ENCODE results near the gene GNPAT.
"Not testable (repeated sequence)": the region's sequence is repeated elsewhere in the genome, so short reads cannot be mapped to it uniquely, and the experiment has no call there.

GNPAT gene

GRCh38 chr1:231240883-231241735, at the start of gene GNPAT:
TSS of gene GNPAT (plus strand) at chr1:231241212. CDS start at chr1:231241379, 167 bp downstream.
- DNase-seq = peak; percentile 95

GRCh38 chr1:231192620-231193163, 48.3 kb upstream of the GNPAT start:
- DNase-seq = peak; percentile 78

DNA sequence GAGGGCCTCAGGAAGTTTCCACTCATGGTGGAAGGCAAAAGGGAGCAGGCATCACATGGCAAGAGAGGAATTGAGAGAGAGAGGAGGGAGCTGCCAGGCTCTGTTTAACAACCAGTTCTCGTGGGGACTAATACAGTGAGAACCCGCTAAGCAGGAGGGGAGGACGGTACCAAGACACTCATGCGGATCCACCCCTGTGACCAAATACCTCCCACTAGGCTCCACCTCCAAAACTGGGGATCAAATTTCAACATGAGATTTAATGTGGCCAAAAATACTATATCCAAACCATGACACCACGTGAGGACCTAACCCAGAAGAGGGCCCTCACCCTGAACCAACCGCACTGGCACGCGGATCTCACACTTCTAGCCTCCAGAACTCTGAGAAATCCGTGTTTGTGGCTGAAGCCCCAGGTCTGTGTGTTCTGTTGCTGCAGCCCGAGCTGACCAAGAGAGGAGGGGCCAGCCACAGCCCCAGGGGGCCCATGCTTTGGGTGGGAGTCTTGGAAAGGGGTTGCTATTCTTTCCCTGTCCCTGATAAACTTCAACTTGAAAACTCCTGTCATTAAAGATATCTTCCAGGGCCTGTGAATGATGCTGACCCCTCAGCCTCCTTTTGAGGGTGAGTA, 47.2 kb upstream of the GNPAT start:
- DNase-seq = no peak

- no peak for DNase-seq
Measured at GRCh38 chr1:231194476-231194842, 46.6 kb upstream of the GNPAT start.

- DNase-seq = no peak
Measured at GRCh38 chr1:231194843-231195516, 46.0 kb upstream of the GNPAT start.

DNA sequence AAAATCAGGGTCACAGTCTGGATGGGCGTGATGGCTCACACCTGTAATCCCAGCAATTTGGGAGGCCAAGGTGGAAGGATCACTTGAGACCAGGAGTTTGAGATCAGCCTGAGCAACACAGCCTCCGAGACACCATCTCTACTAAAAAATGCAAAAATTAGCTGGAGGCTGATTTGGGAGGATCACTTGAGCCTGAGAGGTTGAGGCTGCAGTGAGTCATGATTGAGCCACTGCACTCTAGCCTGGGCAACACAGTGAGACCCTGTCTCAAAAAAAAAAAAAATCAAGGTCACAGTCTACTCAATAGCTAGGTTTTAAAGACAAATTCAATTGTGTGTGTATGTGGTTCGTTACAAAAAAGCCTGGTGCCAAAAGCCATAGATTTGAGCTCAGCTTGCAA, 44.7 kb upstream of the GNPAT start:
- DNase-seq = no peak

DNA sequence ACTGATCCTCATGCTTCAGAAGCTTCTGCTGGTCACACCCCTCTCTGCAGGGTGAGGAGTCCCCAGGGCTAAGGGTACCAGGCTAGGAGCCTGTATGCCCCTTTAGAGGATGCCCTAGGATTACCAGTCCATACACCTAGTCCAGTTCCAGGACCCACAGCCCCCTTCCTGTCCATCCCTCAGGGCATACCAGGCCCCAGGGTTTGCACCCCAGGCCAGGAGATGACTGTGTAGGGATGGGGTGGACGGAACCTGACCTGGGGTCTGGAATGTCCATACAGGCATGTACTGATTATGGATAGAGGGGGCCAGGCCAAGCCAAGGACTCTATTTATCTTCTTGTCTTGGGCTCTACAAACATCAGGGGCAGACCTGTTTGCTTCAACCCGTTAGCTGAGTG, 44.3 kb upstream of the GNPAT start:
- no peak for DNase-seq

- no peak for DNase-seq
Measured at GRCh38 chr1:231199868-231200267, 41.1 kb upstream of the GNPAT start.

- DNase-seq = no peak
Measured at GRCh38 chr1:231200388-231201031, 40.5 kb upstream of the GNPAT start.

GRCh38 chr1:231201375-231201978, 39.5 kb upstream of the GNPAT start:
- DNase-seq = no peak

DNA sequence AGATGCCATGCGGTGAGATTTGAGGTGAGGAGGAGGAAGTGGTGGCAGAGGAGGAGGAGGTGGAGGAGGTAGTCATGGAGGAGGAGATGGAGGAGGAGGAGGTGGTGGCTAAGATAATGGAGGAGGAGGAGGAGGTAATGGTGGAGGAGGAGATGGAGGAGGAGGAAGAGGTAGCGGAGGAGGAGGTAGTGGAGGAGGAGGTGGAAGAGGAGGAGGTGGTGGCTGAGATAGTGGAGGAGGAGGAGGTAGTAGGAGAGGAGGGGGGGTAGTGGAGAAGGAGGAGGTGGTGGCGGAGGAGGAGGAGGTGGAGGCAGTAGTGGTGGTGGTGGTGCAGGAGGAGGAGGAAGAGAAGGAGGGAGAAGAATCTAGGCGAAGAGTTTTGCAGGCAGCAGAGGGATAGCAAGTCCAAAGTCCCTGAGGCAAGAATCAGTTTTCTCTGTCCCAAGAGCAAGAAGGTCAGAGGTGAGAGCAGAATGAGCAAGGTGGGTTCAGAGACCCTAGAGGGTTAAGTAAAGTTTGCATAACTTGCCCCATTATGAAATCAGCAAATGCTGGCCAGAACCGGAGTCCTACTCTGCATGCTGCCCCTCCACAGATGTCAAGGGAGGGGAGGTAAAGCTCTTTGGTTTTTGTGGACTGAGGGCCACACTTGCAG, 38.9 kb upstream of the GNPAT start:
- DNase-seq = no peak

GRCh38 chr1:231203259-231204057, 37.6 kb upstream of the GNPAT start:
- no peak for DNase-seq

DNA sequence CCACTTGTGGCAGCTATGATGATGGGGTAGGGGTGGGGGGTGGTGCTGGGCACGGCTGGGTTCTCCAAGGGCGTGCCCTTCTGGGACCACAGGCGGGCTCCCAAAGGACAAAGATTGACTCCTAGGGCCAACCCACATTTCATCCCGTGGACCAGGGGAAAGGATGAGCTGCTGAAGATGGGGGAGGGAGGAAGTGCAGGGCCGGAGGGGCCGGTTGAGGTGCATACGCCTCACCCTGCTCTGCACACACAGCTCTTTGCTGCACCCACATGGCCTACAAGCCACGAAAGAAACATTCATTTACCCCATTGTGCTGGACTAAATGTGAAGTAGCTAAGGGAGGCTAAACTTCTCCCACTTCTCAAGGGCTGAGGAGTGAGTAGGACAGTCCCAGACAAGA, 34.2 kb upstream of the GNPAT start:
- no peak for DNase-seq

DNA sequence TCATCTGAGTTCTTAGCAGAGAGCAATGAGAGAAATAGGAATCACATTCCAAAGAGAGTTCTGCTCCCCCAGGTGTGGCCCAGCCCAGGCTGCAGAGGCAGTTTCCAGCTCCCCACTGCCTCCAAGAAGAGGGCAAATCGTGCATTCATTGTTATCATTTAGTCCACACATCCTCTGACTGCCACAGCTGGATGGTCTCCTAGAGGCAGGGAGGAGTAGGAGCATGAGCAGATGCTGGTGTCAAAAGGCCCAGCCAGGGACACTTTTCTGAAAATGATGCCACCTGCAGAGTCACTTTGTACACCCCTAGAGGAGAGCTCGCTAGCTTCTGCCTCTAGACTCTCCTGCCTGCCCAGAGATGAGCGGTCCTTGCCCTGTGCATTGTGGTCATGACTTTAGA, 33.6 kb upstream of the GNPAT start:
- DNase-seq = no peak

- no peak for DNase-seq
Measured at GRCh38 chr1:231208980-231209379, 32.0 kb upstream of the GNPAT start.

DNA sequence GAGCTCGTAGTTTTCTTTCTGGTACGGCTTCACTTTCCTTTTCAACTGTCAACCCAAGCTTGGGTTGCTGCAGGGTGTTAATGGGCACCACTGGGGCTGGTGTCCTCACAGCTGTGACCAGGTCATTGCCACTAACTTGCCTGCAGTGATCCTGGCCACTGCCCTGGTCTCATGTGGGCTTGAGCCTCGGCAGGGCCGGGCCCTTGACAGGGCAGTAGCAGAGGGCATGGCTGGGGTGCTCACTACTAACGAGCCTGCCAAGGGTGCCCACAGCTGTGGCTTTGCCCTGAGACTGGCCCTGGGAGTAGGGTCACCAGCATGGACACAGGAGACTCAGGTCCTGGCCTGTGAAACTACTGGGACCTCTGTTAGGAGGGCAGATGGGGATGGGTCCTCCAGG, 31.5 kb upstream of the GNPAT start:
- DNase-seq = no peak

DNA sequence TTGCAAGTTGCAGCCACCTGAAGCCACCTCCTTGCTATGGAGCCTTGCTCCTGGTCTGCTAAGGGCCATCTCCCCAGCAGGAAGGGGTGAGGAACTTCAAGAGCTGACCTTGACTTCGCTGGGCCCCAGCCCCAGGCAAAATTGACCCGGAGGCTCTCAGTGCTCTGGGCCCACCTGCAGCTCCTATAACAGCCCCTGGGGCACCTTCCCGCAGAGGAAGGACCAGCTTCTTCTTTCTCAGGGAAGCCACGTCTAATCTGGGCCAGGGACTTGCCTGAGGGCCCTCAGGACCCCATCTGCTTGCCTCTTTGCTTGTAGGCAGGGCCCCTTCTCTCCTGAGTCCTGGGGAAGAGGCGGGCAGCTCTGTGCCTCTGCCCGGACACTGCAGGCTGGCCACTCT, 30.9 kb upstream of the GNPAT start:
- no peak for DNase-seq

GRCh38 chr1:231211005-231211857, 29.8 kb upstream of the GNPAT start:
- peak; percentile 92 for DNase-seq

DNA sequence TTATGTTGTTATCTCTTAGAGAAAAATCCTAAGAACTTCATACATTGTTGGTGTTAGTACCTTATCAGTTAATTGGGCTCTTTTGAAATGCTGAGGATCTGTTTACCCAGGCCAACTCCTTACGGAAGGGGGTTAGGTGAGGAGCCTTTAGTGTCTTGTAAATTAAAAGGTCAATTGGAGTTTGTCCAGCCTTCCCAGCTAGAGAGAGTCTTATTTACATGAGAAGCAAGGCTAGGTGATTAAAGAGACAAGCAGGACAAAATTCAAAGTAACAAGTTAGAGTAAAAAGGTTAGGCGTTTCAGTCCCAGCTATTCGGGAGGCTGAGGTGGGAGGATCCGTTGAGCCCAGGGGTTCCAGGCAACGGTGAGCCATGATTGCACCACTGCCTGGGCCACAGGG, 28.7 kb upstream of the GNPAT start:
- not testable (repeated sequence) for DNase-seq

Data from retina (tissue), 1 donor.